ENCODE measurements around the gene SERPINB2. TPM values are rescaled to one million over a fixed set of nuclear protein-coding genes. Genes with fewer than 3 reads are reported as not detected.

The SERPINB2 gene
- total and polyA plus RNA-seq, 7 donors = 0.10 to 1.4 (median 0.60) TPM; not detected in 2

DNA sequence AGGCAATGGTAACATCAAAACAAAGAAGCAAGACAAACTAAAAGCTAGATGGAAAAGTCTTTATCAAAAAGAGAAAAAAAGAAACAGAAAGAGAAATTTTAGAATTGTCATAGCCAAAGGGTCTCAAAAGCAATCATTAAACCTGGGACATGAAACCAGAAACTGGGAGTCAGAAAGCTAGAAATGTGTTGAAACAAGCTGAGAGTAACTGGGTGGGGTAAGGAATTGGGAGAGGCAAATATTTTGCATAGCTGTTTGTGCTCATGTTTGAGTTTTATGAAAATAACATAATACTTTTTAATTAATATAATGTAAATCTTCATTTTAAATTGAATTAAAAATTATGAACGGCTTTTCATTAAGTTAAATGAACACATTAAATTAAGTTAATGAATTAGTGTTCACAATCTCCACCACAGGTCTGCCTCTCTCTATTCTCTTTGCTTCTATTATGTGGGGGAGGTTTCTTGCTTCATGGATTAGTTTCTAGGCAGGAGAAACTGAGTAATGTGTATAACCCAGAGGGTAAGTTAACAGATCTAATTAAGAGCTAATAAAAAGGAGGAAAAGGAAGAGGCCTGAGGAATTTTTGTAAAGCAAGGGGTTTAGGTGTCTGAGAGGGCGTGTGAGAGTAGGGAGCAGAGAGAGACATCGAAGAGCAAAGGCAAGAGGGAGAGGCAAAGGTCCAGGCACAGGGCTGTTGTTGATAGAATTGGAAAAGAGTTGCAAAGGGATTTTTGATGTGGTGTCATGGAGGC is 20.0 kb upstream of the SERPINB2 start:
- Histone ChIP-seq H3K4me3 (no peak overlapping the region), H3K9me3 (no peaks in the 10 kb centered on the region), H3K27ac (no peak overlapping the region), H3K36me3 (no peaks in the 10 kb centered on the region), H3K4me1 (no peaks in the 10 kb centered on the region), H3K27me3 (no peaks in the 10 kb centered on the region)
- intact Hi-C loops (cut with DNase I) = no loop called here
- DNase-seq = no peak
- no peak for TF ChIP-seq POLR2AphosphoS5 (IDR thresholded peaks at IDR 0.05)
- TF ChIP-seq, protein P1, sequence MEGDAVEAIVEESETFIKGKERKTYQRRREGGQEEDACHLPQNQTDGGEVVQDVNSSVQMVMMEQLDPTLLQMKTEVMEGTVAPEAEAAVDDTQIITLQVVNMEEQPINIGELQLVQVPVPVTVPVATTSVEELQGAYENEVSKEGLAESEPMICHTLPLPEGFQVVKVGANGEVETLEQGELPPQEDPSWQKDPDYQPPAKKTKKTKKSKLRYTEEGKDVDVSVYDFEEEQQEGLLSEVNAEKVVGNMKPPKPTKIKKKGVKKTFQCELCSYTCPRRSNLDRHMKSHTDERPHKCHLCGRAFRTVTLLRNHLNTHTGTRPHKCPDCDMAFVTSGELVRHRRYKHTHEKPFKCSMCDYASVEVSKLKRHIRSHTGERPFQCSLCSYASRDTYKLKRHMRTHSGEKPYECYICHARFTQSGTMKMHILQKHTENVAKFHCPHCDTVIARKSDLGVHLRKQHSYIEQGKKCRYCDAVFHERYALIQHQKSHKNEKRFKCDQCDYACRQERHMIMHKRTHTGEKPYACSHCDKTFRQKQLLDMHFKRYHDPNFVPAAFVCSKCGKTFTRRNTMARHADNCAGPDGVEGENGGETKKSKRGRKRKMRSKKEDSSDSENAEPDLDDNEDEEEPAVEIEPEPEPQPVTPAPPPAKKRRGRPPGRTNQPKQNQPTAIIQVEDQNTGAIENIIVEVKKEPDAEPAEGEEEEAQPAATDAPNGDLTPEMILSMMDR (IDR thresholded peaks at IDR 0.05) = no peak
- TF ChIP-seq POLR2A (IDR thresholded peaks at IDR 0.05) = no peak
- no peak for TF ChIP-seq EP300 (IDR thresholded peaks at IDR 0.05)
- WGBS, 2 donors = 65 to 80% methylated on average over 3 of the region's 3 CpGs

DNA sequence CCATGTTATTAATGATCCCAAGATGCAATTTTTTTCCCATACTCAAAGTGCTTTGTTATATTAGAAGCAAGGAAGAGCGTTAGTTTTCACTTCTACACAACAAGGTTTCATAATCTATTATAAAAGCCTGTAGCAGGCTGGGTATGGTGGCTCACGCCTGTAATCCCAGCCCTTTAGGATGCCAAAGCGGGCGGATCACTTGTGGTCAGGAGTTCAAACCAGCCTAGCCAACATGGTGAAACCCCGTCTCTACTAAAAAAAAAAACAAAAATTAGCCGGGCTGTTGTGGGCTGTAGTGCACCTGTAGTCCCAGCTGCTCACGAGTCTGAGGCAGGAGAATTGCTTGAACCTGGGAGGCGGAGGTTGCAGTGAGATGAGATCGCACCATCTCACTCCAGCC is 19.0 kb upstream of the SERPINB2 start:
- H3K4me1 ChIP-seq = no peaks in the 10 kb centered on the region
- H3K36me3 ChIP-seq = no peaks in the 10 kb centered on the region
- H3K9me3 ChIP-seq = no peaks in the 10 kb centered on the region
- DNase-seq = no peak
- H3K27me3 ChIP-seq = no peaks in the 10 kb centered on the region
- H3K4me3 ChIP-seq = no peak overlapping the region
- 84 to 92% methylated on average over 9 of the region's 9 CpGs for WGBS, 2 donors
- intact Hi-C loops (cut with DNase I) = no loop called here
- no peak for TF ChIP-seq EP300 (IDR thresholded peaks at IDR 0.05)
- no peak overlapping the region for H3K27ac ChIP-seq

DNA sequence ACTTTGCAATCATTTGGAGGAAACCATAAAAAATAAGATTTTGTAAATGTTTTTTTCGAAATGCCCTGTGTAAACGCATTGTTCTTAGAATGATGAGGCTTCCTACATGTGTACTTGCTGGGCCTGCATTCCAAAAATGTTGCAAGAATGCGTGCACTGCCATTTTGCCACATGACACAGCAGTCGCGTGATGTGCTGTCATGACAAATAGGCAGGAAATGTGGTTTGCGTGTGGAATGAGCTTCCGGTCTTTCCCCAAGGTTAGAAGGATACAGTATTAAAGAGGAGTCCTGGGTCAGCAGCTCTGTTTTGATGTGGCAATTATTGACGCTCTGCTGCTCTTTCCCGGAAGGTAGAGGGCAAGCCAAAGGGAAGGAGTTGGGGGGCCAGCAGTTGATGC is 18.1 kb upstream of the SERPINB2 start:
- DNase-seq = no peak
- no peaks in the 10 kb centered on the region for H3K27me3 ChIP-seq

DNA sequence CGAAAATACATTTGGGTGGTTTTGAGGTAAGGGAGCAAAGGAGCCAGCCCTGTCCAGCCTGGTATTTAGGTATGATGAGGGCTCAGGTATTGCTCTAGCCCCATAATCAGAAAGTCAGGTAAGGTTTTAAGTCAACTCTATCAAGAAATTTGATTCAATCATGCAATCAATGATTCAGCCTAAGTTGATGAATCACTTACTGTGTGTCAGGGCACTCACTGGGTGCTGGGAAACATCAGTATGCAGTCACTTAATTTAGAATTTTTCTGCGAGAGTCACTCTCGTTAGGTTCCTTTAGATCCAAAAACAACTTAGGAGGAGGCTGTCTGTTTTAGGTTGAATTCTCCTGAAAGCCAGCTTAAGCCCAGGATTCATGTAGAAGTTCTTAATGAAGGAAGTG is 17.7 kb upstream of the SERPINB2 start:
- no peaks in the 10 kb centered on the region for H3K36me3 ChIP-seq
- WGBS, 2 donors = 88 to 93% methylated on average over 3 of the region's 3 CpGs
- TF ChIP-seq POLR2A (IDR thresholded peaks at IDR 0.05) = no peak
- TF ChIP-seq EP300 (IDR thresholded peaks at IDR 0.05) = no peak
- TF ChIP-seq POLR2AphosphoS5 (IDR thresholded peaks at IDR 0.05) = no peak
- TF ChIP-seq, protein P1 (IDR thresholded peaks at IDR 0.05) = no peak
- H3K4me1 ChIP-seq = no peaks in the 10 kb centered on the region
- no peaks in the 10 kb centered on the region for H3K27me3 ChIP-seq
- no peak for DNase-seq
- H3K9me3 ChIP-seq = no peaks in the 10 kb centered on the region
- H3K4me3 ChIP-seq = no peak overlapping the region
- intact Hi-C loops (cut with DNase I) = no loop called here
- H3K27ac ChIP-seq = no peak overlapping the region

More for the DNA sequence above, 18.1 kb upstream of the SERPINB2 start:
- Histone ChIP-seq H3K36me3 (no peaks in the 10 kb centered on the region), H3K4me3 (no peak overlapping the region), H3K9me3 (no peaks in the 10 kb centered on the region), H3K4me1 (no peaks in the 10 kb centered on the region), H3K27ac (no peak overlapping the region)
- TF ChIP-seq EP300 (IDR thresholded peaks at IDR 0.05) = no peak
- TF ChIP-seq, protein P1 (IDR thresholded peaks at IDR 0.05) = no peak
- no peak for TF ChIP-seq POLR2A (IDR thresholded peaks at IDR 0.05)
- TF ChIP-seq POLR2AphosphoS5 (IDR thresholded peaks at IDR 0.05) = no peak
- intact Hi-C loops (cut with DNase I) = no loop called here
- WGBS, 2 donors = 79 to 85% methylated on average over 9 of the region's 9 CpGs

DNA sequence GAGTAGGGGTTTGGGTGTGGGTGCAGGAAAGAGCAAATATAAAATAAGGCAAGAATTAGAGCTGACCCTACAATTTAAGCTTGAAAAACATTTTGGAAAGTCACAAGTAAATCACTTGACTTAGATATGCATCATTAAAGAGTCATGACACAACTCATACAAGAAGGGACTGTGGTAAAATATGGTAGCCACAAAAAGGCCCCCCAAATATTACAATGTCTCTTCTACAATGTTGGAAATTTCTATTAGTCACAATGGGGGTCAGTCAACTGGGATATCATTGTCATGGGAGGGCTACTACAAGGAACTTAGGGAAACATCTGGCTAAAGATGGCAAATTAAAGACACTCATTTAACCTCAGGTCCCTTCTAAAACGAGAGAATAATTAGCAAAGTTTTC is 15.7 kb upstream of the SERPINB2 start:
- H3K4me1 ChIP-seq = no peaks in the 10 kb centered on the region
- TF ChIP-seq, protein P1 (IDR thresholded peaks at IDR 0.05) = no peak
- TF ChIP-seq POLR2A (IDR thresholded peaks at IDR 0.05) = no peak
- TF ChIP-seq POLR2AphosphoS5 (IDR thresholded peaks at IDR 0.05) = no peak
- TF ChIP-seq EP300 (IDR thresholded peaks at IDR 0.05) = no peak
- H3K9me3 ChIP-seq = no peaks in the 10 kb centered on the region
- no peak overlapping the region for H3K4me3 ChIP-seq
- 39 to 76% methylated on average over 1 of the region's 1 CpG for WGBS, 2 donors
- H3K27me3 ChIP-seq = no peaks in the 10 kb centered on the region
- no peak for DNase-seq
- no peaks in the 10 kb centered on the region for H3K36me3 ChIP-seq
- no peak overlapping the region for H3K27ac ChIP-seq
- intact Hi-C loops (cut with DNase I) = no loop called here

All from sigmoid colon (tissue), 7 donors.